Ishikawa (cell line): ENCODE data around the gene LRFN4.

Experiments
- CEBPB ChIP-seq: IDR thresholded peaks from 2 replicates; pipeline ENCODE4 v1.6.1; 2012
- CREB1 ChIP-seq: IDR thresholded peaks from 2 replicates; pipeline ENCODE4 v1.6.1; 2012; ENCODE audit warnings: low read depth
- EGR1 ChIP-seq: IDR thresholded peaks from 2 replicates; pipeline ENCODE4 v1.6.1; 2012
- EP300 ChIP-seq: IDR thresholded peaks from 2 replicates; pipeline ENCODE4 v1.6.1; 2012; ENCODE audit warnings: borderline replicate concordance
- FOXM1 ChIP-seq: IDR thresholded peaks from 2 replicates; pipeline ENCODE4 v1.6.1; 2012; ENCODE audit warnings: low read depth, borderline replicate concordance
- NFIC ChIP-seq: IDR thresholded peaks from 2 replicates; pipeline ENCODE4 v1.6.1; 2012
- RAD21 ChIP-seq: IDR thresholded peaks from 2 replicates; pipeline ENCODE4 v1.6.1; 2012; ENCODE audit warnings: low read depth
- REST ChIP-seq: IDR thresholded peaks from 2 replicates; pipeline ENCODE4 v1.6.1; 2012; ENCODE audit warnings: low read depth, mild to moderate bottlenecking
- TAF1 ChIP-seq: IDR thresholded peaks from 2 replicates; pipeline ENCODE4 v1.6.1; 2012; ENCODE audit warnings: low read depth, mild to moderate bottlenecking
- TCF12 ChIP-seq: IDR thresholded peaks from 2 replicates; pipeline ENCODE4 v1.6.1; 2012; ENCODE audit warnings: low read depth
- TEAD4 ChIP-seq: IDR thresholded peaks from 2 replicates; pipeline ENCODE4 v1.6.1; 2012
- YY1 ChIP-seq: IDR thresholded peaks from 2 replicates; pipeline ENCODE4 v1.6.1; 2012; ENCODE audit warnings: low read depth
- ZBTB7A ChIP-seq: IDR thresholded peaks from 2 replicates; pipeline ENCODE4 v1.6.1; 2012; ENCODE audit warnings: low read depth
- TF ChIP-seq, protein P1 (sequence below): IDR thresholded peaks from 2 replicates; pipeline ENCODE4 v1.6.1; 2012
- TF ChIP-seq, protein P2 (sequence below): IDR thresholded peaks from 2 replicates; pipeline ENCODE4 v1.6.1; 2012

The LRFN4 gene

DNA sequence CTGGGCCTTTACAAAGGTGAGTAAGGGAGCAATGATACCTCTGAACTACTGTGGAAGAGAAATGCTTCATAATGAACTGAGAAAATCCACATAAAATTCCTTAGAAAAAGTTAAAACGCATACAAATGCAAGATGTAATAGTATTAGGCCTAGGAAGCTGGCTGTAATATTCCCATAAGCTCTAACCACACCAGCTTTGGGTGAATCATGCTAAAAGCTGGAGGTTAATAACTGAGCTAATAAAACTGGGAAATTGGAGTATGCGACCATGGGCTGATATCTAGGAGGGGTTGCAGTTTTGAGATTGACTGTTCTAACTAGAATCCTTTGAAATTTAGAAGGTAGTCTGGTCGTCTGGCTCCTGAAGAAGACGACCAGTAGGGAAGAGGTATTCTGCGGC, 42.2 kb upstream of the LRFN4 start:
- TF ChIP-seq, protein P1, sequence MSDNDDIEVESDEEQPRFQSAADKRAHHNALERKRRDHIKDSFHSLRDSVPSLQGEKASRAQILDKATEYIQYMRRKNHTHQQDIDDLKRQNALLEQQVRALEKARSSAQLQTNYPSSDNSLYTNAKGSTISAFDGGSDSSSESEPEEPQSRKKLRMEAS = no peak
- no peak for TF ChIP-seq TCF12
- no peak for TF ChIP-seq NFIC
- no peak for TF ChIP-seq ZBTB7A
- no peak for TF ChIP-seq TEAD4
- TF ChIP-seq CEBPB = no peak
- TF ChIP-seq EGR1 = no peak
- no peak for TF ChIP-seq EP300
- TF ChIP-seq, protein P2, sequence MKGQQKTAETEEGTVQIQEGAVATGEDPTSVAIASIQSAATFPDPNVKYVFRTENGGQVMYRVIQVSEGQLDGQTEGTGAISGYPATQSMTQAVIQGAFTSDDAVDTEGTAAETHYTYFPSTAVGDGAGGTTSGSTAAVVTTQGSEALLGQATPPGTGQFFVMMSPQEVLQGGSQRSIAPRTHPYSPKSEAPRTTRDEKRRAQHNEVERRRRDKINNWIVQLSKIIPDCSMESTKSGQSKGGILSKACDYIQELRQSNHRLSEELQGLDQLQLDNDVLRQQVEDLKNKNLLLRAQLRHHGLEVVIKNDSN = no peak
- no peak for TF ChIP-seq TAF1

DNA sequence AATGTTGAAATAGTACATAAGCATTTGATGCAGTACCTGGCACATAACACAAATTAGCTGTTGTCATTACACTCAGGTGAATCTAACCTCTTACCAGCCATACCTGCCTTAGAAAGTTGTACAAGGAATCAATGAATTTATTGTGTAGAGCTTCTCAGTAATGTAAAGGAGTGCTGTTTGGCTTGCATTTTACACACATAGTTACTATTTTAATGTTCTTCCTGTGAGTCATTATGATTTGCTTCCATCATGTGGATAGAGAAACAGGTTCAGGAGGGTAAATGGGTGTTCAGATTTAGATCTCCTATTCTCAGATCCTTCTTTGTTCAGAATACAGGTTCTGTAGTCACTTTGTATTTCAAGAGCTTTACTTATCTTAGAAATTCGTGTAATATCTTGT, 41.2 kb upstream of the LRFN4 start:
- no peak for TF ChIP-seq NFIC
- no peak for TF ChIP-seq TCF12
- no peak for TF ChIP-seq EP300
- TF ChIP-seq CEBPB = no peak

- no peak for TF ChIP-seq TAF1
These were observed 38.5 kb upstream of the LRFN4 start for GRCh38 chr11:66818231-66818955.

- TF ChIP-seq, protein P1 = no peak
- TF ChIP-seq FOXM1 (no peak), REST (no peak), RAD21 (no peak), CREB1 (no peak), CEBPB (no peak), TAF1 (no peak), NFIC (no peak), EGR1 (no peak)
These were observed 36.5 kb upstream of the LRFN4 start for GRCh38 chr11:66820381-66820780.

- TF ChIP-seq YY1 (no peak), TEAD4 (no peak), EP300 (no peak), FOXM1 (no peak), CREB1 (no peak), REST (no peak), EGR1 (no peak), RAD21 (no peak), TCF12 (no peak), TAF1 (no peak), CEBPB (no peak)
- TF ChIP-seq, protein P1 = no peak
- TF ChIP-seq, protein P2 = no peak
These were observed 36.0 kb upstream of the LRFN4 start for GRCh38 chr11:66820901-66821300.

GRCh38 chr11:66823700-66824099, 33.2 kb upstream of the LRFN4 start:
- TF ChIP-seq CEBPB = no peak
- TF ChIP-seq EGR1 = no peak
- no peak for TF ChIP-seq NFIC
- TF ChIP-seq, protein P1 = no peak
- TF ChIP-seq CREB1 = no peak
- TF ChIP-seq RAD21 = no peak
- no peak for TF ChIP-seq ZBTB7A
- TF ChIP-seq EP300 = no peak
- TF ChIP-seq, protein P2 = no peak
- TF ChIP-seq REST = no peak
- TF ChIP-seq TCF12 = no peak
- TF ChIP-seq TAF1 = no peak
- no peak for TF ChIP-seq TEAD4
- TF ChIP-seq YY1 = no peak
- TF ChIP-seq FOXM1 = no peak
